SU-DHL-6 (cell line): ENCODE results near the gene PODXL2.

ENCODE experiments used
- H2AFZ ChIP-seq: fragments of 200-600 bp; sonication (generic); 2 replicates; pipeline ENCODE4 v1.6.1; 2014; ENCODE audit warnings: low read depth, mild to moderate bottlenecking, moderate library complexity, mixed read lengths, antibody characterized with exemption, low read length; ENCODE audit not compliant: severe bottlenecking
- H3F3A ChIP-seq: fragments of 200-600 bp; shearing (Covaris generic); 2 replicates; pipeline ENCODE4 v1.6.0; 2016; ENCODE audit warnings: antibody characterized with exemption, mild to moderate bottlenecking; ENCODE audit not compliant: insufficient read depth
- H3K27ac ChIP-seq: fragments of 200-600 bp; sonication (generic); 2 replicates; pipeline ENCODE4 v1.5.1; 2016; ENCODE audit warnings: low read depth, mild to moderate bottlenecking, low read length, moderate library complexity, mixed read lengths
- H3K27me3 ChIP-seq: fragments of 200-600 bp; sonication (generic), shearing (Covaris generic); 2 replicates; pipeline ENCODE4 v1.6.0; 2014; ENCODE audit warnings: mild to moderate bottlenecking, low read length
- H3K36me3 ChIP-seq: fragments of 200-600 bp; sonication (generic); 2 replicates; pipeline ENCODE4 v1.6.1; 2014; ENCODE audit warnings: mild to moderate bottlenecking, low read length, mixed read lengths
- H3K4me2 ChIP-seq: fragments of 300-600, 200-600 bp; shearing (Covaris generic), sonication (generic); 2 replicates; pipeline ENCODE4 v1.6.0; 2014; ENCODE audit warnings: low read length, low read depth, mild to moderate bottlenecking; ENCODE audit not compliant: poor library complexity, severe bottlenecking
- H3K4me3 ChIP-seq: fragments of 200-600 bp; sonication (generic); 2 replicates; pipeline ENCODE4 v1.5.1; 2014; ENCODE audit warnings: antibody characterized with exemption, low read length, mild to moderate bottlenecking, mixed read lengths; ENCODE audit not compliant: insufficient read depth, poor library complexity, severe bottlenecking
- H3K79me2 ChIP-seq: fragments of 200-600 bp; sonication (generic); 2 replicates; pipeline ENCODE4 v1.6.1; 2014; ENCODE audit warnings: mild to moderate bottlenecking, low read length, moderate library complexity; ENCODE audit not compliant: insufficient read depth
- H3K9ac ChIP-seq: fragments of 200-600 bp; sonication (generic); 2 replicates; pipeline ENCODE4 v1.7.0; 2014; ENCODE audit warnings: mild to moderate bottlenecking, low read length
- H3K9me2 ChIP-seq: fragments of 200-600 bp; sonication (generic); replicated peaks from 2 replicates; pipeline ENCODE4 v1.6.1; 2014; ENCODE audit warnings: low read length; ENCODE audit not compliant: insufficient read depth
- H3K9me3 ChIP-seq: fragments of 200-600 bp; sonication (generic); 2 replicates; pipeline ENCODE4 v1.6.1; 2014; ENCODE audit warnings: low read length, mixed read lengths; ENCODE audit not compliant: insufficient read depth
- H4K20me1 ChIP-seq: fragments of 200-600 bp; sonication (generic); 2 replicates; pipeline ENCODE4 v1.6.1; 2014; ENCODE audit warnings: low read depth, mild to moderate bottlenecking, antibody characterized with exemption, low read length, moderate library complexity, mixed read lengths
- EZH2phosphoT487 ChIP-seq: fragments of 200-600 bp; sonication (generic), shearing (Covaris generic); conservative IDR thresholded peaks from 2 replicates; pipeline ENCODE4 v1.6.1; 2018; ENCODE audit warnings: mild to moderate bottlenecking, antibody characterized with exemption, low read length, moderate library complexity, mixed read lengths
- TF ChIP-seq, protein P1 (sequence below): fragments of 200-600 bp; sonication (generic); IDR thresholded peaks from one replicate; pipeline ENCODE4 v1.5.1; 2017; ENCODE audit warnings: antibody characterized with exemption, mild to moderate bottlenecking, low read length, moderate library complexity; ENCODE audit not compliant: insufficient read depth, poor library complexity, severe bottlenecking

The PODXL2 gene

DNA sequence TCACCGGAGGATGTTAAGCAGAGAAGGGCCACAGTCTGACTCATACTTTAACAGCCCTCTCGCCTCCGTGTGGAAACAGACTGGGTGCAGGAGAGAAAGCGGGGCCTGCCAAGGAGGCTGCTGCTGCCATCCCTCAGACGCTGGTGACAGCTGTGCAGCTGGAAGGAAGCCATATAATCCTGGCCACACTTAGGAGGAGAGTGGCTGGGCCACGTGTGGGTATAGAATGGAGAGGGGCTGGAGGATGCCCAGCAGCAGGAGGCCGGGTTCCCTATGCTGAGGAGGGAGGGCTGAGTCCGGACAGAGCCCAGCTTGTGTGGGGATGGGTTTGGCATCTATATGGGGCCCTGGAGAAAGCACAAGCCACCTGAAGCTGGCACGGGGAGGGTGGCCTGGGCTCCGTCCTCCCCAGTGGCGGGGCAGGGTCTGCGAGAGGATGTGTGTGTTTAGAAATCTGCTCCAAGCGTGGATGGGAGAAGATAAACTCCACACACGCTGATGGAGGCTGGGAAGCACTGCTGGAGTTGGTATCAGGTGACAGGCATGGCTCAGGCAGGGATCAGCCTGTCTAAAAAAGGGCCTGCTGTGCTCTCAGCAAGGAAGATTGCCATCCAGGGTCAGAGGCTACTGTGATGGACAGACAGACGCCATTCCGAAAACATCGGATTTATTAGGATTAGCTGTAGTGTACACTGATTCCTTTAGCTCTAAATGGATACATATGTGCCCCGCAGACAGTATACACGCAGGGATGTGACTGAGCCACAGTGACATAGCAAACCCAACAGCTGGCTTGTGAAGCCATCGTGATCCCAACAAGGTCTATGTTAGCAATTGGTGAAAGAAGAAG is 59.7 kb downstream of the PODXL2 start:
- Histone ChIP-seq H3K9me3 (no peaks in the 10 kb centered on the region; the same call in 1 of the 2 replicates), H4K20me1 (no peaks in the 10 kb centered on the region), H3K27me3 (no peaks in the 10 kb centered on the region), H3K27ac (no peak overlapping the region), H2AFZ (no peak overlapping the region), H3K36me3 (no peaks in the 10 kb centered on the region), H3K4me3 (no peak overlapping the region), H3F3A (no peaks in the 10 kb centered on the region), H3K79me2 (no peaks in the 10 kb centered on the region), H3K9ac (no peak overlapping the region), H3K4me2 (no peak overlapping the region), H3K9me2 (no peaks in the 10 kb centered on the region)
- no peak for TF ChIP-seq EZH2phosphoT487
- TF ChIP-seq, protein P1, sequence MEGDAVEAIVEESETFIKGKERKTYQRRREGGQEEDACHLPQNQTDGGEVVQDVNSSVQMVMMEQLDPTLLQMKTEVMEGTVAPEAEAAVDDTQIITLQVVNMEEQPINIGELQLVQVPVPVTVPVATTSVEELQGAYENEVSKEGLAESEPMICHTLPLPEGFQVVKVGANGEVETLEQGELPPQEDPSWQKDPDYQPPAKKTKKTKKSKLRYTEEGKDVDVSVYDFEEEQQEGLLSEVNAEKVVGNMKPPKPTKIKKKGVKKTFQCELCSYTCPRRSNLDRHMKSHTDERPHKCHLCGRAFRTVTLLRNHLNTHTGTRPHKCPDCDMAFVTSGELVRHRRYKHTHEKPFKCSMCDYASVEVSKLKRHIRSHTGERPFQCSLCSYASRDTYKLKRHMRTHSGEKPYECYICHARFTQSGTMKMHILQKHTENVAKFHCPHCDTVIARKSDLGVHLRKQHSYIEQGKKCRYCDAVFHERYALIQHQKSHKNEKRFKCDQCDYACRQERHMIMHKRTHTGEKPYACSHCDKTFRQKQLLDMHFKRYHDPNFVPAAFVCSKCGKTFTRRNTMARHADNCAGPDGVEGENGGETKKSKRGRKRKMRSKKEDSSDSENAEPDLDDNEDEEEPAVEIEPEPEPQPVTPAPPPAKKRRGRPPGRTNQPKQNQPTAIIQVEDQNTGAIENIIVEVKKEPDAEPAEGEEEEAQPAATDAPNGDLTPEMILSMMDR: no peak

DNA sequence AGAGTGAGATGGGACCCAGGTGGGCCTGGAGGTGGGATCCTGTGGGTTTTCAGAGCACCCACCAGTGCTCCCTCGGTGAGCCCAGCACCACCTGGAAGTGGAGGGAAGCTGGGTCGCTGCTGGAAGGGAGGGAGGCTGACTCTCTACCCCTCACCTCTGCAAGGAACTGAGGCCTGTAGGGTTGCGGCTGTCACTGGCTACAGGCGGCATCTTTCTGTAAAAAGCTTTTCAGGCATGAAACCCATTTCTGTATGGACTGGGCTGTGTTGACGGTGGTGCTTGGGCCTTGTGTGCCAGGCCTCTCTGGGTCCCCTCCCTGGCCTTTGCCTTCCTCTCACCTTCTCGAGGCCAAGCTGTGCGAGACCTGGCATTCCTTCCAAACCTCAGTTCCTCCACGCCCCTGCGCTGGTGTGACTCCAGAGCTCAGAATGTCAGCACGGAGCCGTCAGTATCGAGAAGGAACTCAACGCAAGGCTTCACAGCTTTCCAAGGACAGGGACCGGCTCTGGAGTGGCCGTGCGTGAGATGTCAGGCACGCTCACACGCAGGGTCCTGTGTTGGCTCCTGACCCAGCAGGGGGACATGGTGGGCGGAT is 60.4 kb downstream of the PODXL2 start:
- no peaks in the 10 kb centered on the region for H4K20me1 ChIP-seq
- TF ChIP-seq, protein P1: no peak
- TF ChIP-seq EZH2phosphoT487: no peak
- no peaks in the 10 kb centered on the region; the same call in 1 of the 2 replicates for H3K9me3 ChIP-seq
- H3K27me3 ChIP-seq: no peaks in the 10 kb centered on the region
- no peak overlapping the region for H2AFZ ChIP-seq
- H3F3A ChIP-seq: no peaks in the 10 kb centered on the region
- no peak overlapping the region for H3K27ac ChIP-seq
- no peak overlapping the region for H3K4me3 ChIP-seq
- H3K36me3 ChIP-seq: no peaks in the 10 kb centered on the region
- no peak overlapping the region for H3K4me2 ChIP-seq
- no peaks in the 10 kb centered on the region for H3K9me2 ChIP-seq
- no peaks in the 10 kb centered on the region for H3K79me2 ChIP-seq
- no peak overlapping the region for H3K9ac ChIP-seq

DNA sequence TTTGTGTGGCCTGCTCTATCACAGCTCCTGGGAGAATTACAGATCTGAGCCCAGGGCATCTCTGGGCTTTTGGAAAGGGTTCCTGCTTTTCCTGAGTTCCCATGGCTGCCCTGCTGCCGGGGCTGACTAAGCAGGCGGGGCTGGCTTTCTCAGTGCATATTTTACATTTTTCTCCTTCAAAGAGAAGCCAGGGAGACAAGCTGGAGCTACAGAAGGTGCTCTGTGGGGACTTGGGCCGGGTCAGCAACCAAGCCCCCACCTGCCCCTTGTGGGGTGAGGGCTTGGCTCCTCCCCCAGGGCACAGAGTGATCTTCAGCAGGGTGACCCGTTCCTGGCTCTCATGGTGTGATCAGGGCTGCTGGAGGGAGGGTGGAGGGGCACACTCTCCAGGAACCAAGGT is 61.1 kb downstream of the PODXL2 start:
- Histone ChIP-seq H3K36me3 (no peaks in the 10 kb centered on the region), H3F3A (no peaks in the 10 kb centered on the region), H3K4me3 (no peak overlapping the region), H3K27ac (no peak overlapping the region), H3K9me2 (no peaks in the 10 kb centered on the region), H3K9me3 (no peaks in the 10 kb centered on the region; the same call in 1 of the 2 replicates), H4K20me1 (no peaks in the 10 kb centered on the region), H3K4me2 (no peak overlapping the region), H3K27me3 (no peaks in the 10 kb centered on the region), H3K79me2 (no peaks in the 10 kb centered on the region), H3K9ac (no peak overlapping the region), H2AFZ (no peak overlapping the region)
- TF ChIP-seq EZH2phosphoT487: no peak
- TF ChIP-seq, protein P1: no peak
